Activated B cell treated with CpG ODN at 0.5 μM for 24 hours (primary cell): ENCODE results near the gene LSM14A. TPM values are rescaled to one million over a fixed set of nuclear protein-coding genes. Genes with fewer than 3 reads are reported as not detected.
A peak's percentile ranks its signal among the peaks of the same experiment; 100 is the strongest.

ENCODE experiments used
- ATAC-seq: fragments of 200-7000 bp; cut with Tn5 transposase; one replicate; pipeline ENCODE4 v1.10.0; 2021; ENCODE audit warnings: low read depth, mild to moderate bottlenecking, moderate library complexity
- CTCF ChIA-PET: fragments of 350-600 bp; sonication (Branson Sonifier 250); formaldehyde crosslinking; loops from one replicate; lab custom pipeline; 2021; ENCODE audit warnings: antibody characterized with exemption; lab: Charles Lee
- POLR2A ChIA-PET: fragments of 350-600 bp; sonication (Branson Sonifier 250); formaldehyde crosslinking; loops from one replicate; lab custom pipeline; 2021; ENCODE audit warnings: antibody characterized with exemption; lab: Charles Lee
- DNase-seq: peaks from one replicate; pipeline ENCODE4 v3.0.0; 2022
- H3K27ac Mint-ChIP-seq: one replicate; pipeline ENCODE4 v1.8.0; 2020; ENCODE audit warnings: mixed read lengths
- H3K27me3 Mint-ChIP-seq: one replicate; pipeline ENCODE4 v1.8.0; 2021; ENCODE audit warnings: mixed read lengths
- H3K36me3 Mint-ChIP-seq: one replicate; pipeline ENCODE4 v1.8.0; 2021; ENCODE audit warnings: low read depth, mixed read lengths
- H3K4me1 Mint-ChIP-seq: one replicate; pipeline ENCODE4 v1.8.0; 2021; ENCODE audit warnings: mixed read lengths
- H3K4me3 Mint-ChIP-seq: one replicate; pipeline ENCODE4 v1.8.0; 2020; ENCODE audit warnings: mild to moderate bottlenecking, mixed read lengths
- H3K9me3 Mint-ChIP-seq: one replicate; pipeline ENCODE4 v1.8.0; 2020; ENCODE audit warnings: mixed read lengths
- intact Hi-C: fragments of 100-400 bp; cut with micrococcal nuclease; formaldehyde crosslinking; loops from one replicate; pipeline ENCODE4 v1.15.1; 2024
- total RNA-seq: library from RNA; stranded (reverse); gene quantifications from 2 replicates; pipeline ENCODE4 v1.2.3, GENCODE V29; 2022
- TF ChIP-seq, protein P1 (sequence below): fragments of 200-600 bp; IDR thresholded peaks from one replicate; pipeline ENCODE4 v1.8.0; 2022; ENCODE audit warnings: antibody characterized with exemption, mild to moderate bottlenecking

The LSM14A gene
- 136 and 142 TPM in 2 replicates for total RNA-seq

DNA sequence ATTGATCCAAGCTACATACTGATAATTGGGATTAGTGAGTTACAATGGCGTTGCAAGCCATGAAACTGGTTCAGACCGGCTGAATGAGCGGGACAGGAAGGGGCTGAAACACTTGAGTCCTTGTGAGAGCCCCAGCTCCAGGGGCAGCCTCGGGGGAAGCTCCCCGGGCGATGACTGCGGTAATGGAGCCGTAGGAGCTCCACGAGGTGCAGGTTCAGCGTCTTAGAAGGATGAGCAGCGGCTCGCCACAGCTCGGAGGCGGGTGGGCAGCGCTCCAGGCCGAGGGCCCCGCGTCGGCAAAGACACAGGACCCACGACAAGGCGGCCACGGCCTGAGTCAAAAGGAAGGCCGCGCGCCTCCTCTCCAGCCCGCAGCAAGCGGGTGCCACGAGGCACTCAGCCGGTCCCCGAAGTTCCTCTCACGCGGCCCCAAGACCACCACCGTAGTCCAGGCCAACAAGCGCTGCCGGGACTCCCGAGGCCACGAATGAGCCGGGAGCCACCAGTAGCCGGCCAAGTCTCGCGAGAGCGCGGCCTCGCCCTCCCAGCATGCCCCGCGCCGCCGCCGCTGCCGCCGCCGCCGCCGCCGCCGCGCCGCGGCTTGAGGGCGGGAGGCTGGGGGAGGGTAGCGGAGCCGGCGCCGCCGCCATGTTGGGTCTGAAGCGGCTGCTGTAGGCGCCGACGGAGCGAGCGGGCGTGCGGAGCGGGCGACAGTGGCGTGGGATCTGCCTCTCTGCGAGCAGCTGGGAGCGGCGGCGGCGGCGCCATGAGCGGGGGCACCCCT, at the start of gene LSM14A:
LSM14A (plus strand) TSS at position 628 of the 784 bp plus-strand sequence; CDS start at position 767, 139 bp downstream.
- H3K36me3 Mint-ChIP-seq = peaks cover 26% of the 10 kb centered on the region
- no peaks in the 10 kb centered on the region for H3K9me3 Mint-ChIP-seq
- H3K27ac Mint-ChIP-seq = peak within 1 kb of the TSS; percentile 98
- H3K4me1 Mint-ChIP-seq = peaks cover 55% of the 10 kb centered on the region
- H3K27me3 Mint-ChIP-seq = no peaks in the 10 kb centered on the region
- ChIA-PET CTCF (interaction anchor here (0.8 to 1.7 kb wide), 3 partner anchors 17 to 798 kb away, joined by 3 to 5 read pairs (median 5); no protein-coding TSS in a partner anchor), POLR2A (interaction anchor here (0.5 to 3.0 kb wide), 23 partner anchors 9 to 798 kb away, joined by 3 to 28 read pairs (median 5); partner anchors contain the start of genes CEBPG, GPI, KCTD15 and SCGB2B2)
- peak; percentile 78 for ATAC-seq
- peak within 1 kb of the TSS; percentile 97 for H3K4me3 Mint-ChIP-seq
- TF ChIP-seq, protein P1, sequence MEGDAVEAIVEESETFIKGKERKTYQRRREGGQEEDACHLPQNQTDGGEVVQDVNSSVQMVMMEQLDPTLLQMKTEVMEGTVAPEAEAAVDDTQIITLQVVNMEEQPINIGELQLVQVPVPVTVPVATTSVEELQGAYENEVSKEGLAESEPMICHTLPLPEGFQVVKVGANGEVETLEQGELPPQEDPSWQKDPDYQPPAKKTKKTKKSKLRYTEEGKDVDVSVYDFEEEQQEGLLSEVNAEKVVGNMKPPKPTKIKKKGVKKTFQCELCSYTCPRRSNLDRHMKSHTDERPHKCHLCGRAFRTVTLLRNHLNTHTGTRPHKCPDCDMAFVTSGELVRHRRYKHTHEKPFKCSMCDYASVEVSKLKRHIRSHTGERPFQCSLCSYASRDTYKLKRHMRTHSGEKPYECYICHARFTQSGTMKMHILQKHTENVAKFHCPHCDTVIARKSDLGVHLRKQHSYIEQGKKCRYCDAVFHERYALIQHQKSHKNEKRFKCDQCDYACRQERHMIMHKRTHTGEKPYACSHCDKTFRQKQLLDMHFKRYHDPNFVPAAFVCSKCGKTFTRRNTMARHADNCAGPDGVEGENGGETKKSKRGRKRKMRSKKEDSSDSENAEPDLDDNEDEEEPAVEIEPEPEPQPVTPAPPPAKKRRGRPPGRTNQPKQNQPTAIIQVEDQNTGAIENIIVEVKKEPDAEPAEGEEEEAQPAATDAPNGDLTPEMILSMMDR = no peak
- intact Hi-C loops = loop anchor here (1.0 to 5.0 kb wide), 6 partner anchors 21 to 995 kb away; partner anchors contain the start of gene CEBPG
- peak; percentile 93 for DNase-seq

DNA sequence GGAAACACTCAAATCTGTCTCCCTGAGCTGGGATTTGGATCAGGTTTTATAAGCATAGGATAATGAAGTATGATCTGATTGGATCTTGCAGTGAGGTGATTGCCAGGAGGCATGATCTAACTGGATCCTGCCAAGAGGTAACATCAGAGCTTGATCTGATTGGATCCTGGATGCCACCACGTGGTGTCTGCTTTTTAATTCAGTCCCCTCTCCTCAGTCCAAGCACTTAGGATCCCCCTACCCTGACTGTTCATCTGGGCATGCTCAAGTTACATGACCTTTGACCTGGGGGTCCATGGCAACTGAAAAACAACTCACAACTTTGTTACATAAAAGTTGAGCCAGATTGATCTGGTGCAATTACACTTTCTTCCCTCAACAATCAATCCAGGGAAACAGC, 47.5 kb upstream of the LSM14A start:
- intact Hi-C loops = no loop called here
- ATAC-seq (no peak), DNase-seq (no peak)
- H3K36me3 Mint-ChIP-seq = no peaks in the 10 kb centered on the region
- ChIA-PET CTCF (no interaction called here), POLR2A (no interaction called here)
- H3K9me3 Mint-ChIP-seq = no peaks in the 10 kb centered on the region
- H3K4me1 Mint-ChIP-seq = no peaks in the 10 kb centered on the region
- TF ChIP-seq, protein P1 = no peak
- H3K27me3 Mint-ChIP-seq = peaks cover 7% of the 10 kb centered on the region
- H3K4me3 Mint-ChIP-seq = no peak overlapping the region
- no peak overlapping the region for H3K27ac Mint-ChIP-seq

DNA sequence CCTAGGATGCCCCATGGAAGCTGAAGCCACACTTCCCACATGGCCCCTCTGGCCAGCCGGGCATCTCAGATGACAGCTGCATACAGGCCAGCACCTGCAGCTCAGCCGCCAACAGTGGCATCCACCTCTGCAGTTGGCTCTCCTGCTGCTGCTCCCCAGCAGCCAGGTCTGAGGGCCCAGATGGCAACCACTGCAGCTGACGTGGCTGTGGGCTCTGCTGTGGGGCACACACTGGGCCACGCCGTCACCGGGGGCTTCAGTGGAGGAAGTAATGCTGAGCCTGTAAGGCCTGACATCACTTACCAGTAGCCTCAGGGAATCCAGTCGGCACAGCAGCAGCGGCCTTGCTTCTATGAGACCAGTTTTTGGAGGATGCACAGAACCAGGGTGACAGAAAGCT, 45.3 kb upstream of the LSM14A start:
- intact Hi-C loops = no loop called here
- H3K27me3 Mint-ChIP-seq = no peaks in the 10 kb centered on the region
- POLR2A ChIA-PET = no interaction called here
- TF ChIP-seq, protein P1 = no peak
- H3K4me1 Mint-ChIP-seq = no peaks in the 10 kb centered on the region
- no peaks in the 10 kb centered on the region for H3K9me3 Mint-ChIP-seq
- DNase-seq (no peak), ATAC-seq (no peak)
- no peaks in the 10 kb centered on the region for H3K36me3 Mint-ChIP-seq
- H3K4me3 Mint-ChIP-seq = no peak overlapping the region
- no peak overlapping the region for H3K27ac Mint-ChIP-seq
- CTCF ChIA-PET = interaction anchor here (1.6 kb wide), 1 partner anchor 19 kb away, joined by 6 read pairs; no protein-coding TSS in a partner anchor

DNA sequence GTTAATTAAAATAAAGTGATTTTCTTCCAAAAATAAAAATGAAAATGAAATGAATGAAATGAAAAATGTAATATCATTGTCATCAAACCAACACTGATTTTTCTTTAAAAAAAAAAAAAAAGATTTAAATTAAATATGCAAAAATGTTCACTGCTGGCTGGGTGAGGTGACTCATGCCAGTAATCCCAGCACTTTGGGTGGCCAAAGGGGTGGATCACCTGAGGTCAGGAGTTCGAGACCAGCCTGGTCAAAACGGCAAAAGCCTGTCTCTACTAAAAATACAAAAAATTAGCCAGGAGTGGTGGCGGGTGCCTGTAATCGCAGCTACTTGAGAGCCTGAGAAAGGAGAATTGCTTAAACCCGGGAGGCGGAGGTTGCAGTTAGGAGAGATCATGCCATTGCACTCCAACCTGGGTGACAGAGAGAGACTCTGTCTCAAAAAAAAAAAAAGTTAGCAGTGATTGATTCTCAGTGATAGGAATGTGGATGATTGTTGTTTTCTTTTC, 44.6 kb upstream of the LSM14A start:
- intact Hi-C loops = no loop called here
- POLR2A ChIA-PET = no interaction called here
- TF ChIP-seq, protein P1 = no peak
- no peaks in the 10 kb centered on the region for H3K4me1 Mint-ChIP-seq
- H3K36me3 Mint-ChIP-seq = no peaks in the 10 kb centered on the region
- no peak overlapping the region for H3K27ac Mint-ChIP-seq
- no peak overlapping the region for H3K4me3 Mint-ChIP-seq
- DNase-seq (no peak), ATAC-seq (no peak)
- CTCF ChIA-PET = interaction anchor here (0.7 to 1.6 kb wide), 2 partner anchors 18 to 60 kb away, joined by 4 to 6 read pairs; no protein-coding TSS in a partner anchor
- H3K9me3 Mint-ChIP-seq = no peaks in the 10 kb centered on the region
- H3K27me3 Mint-ChIP-seq = no peaks in the 10 kb centered on the region
